ENCODE data around the gene ARPIN. TPM values are rescaled to one million over a fixed set of nuclear protein-coding genes. Genes with fewer than 3 reads are reported as not detected.

The ARPIN gene
- total and polyA plus RNA-seq, 10 of the 15 experiments (the other 5 are each of a cell fraction or from before 2014, with no cell fraction given) = 0.02 to 0.04 TPM; not detected in 8

- TF ChIP-seq TCF3 (IDR thresholded peaks at IDR 0.05; ENCODE audit: borderline replicate concordance, insufficient read depth, low read depth, low read length) = no peak
- TF ChIP-seq ATF7 (IDR thresholded peaks at IDR 0.05; ENCODE audit: low read depth) = no peak
- TF ChIP-seq ESRRA (IDR thresholded peaks at IDR 0.05; ENCODE audit: low read length) = no peak
- TF ChIP-seq RCOR1 (conservative IDR thresholded peaks at IDR 0.05; ENCODE audit: low read depth, low read length) = no peak
Observed at GRCh38 chr15:89932880-89933279, 20.1 kb upstream of the ARPIN start (continued).

- FAIRE-seq (no peak), DNase-seq (ENCODE audit: low read depth, low spot score) (no peak), ATAC-seq (no peak)
- Histone ChIP-seq H4K20me1 (ENCODE audit: control insufficient read depth, insufficient read depth) (no peaks in the 10 kb centered on the region), H3K4me1 (ENCODE audit: control insufficient read depth, insufficient read depth, low read length) (no peaks in the 10 kb centered on the region), H3K27ac (ENCODE audit: control insufficient read depth, insufficient read depth) (no peak overlapping the region), H3K9me3 (replicated peaks; ENCODE audit: control insufficient read depth, insufficient read depth, low read length) (no peaks in the 10 kb centered on the region), H3K9ac (ENCODE audit: control insufficient read depth, insufficient read depth, low read length) (no peak overlapping the region), H2AFZ (ENCODE audit: control insufficient read depth, low read depth, low read length) (no peak overlapping the region), H3K4me2 (ENCODE audit: control insufficient read depth, insufficient read depth) (no peak overlapping the region), H3K27me3 (replicated peaks in 1 of 2; ENCODE audit: control insufficient read depth in 2 of 2, insufficient read depth in 2 of 2, low read length in 1 of 2) (peaks cover 0 to 6% of the 10 kb centered on the region in 2 experiments; a peak in 1 of 4 replicates), H3K4me3 (no peak overlapping the region), H3K36me3 (ENCODE audit: control insufficient read depth in 2 of 2, insufficient read depth in 2 of 2, low read length in 1 of 2) (no peaks in the 10 kb centered on the region), H3K79me2 (ENCODE audit: control insufficient read depth, insufficient read depth, low read length) (no peaks in the 10 kb centered on the region)
- 49% methylated on average over 4 of the region's 4 CpGs for WGBS (ENCODE audit: insufficient coverage, insufficient replicate concordance, low lambda C conversion rate, missing lambda C conversion rate)
- intact Hi-C loops (cut with micrococcal nuclease; ENCODE audit: unreplicated experiment) = no loop called here
- in situ Hi-C loops (cut with MboI) = no loop called here
- no TSS peak for BruUV-seq (replicated peaks)
- SMC1A ChIA-PET (ENCODE audit: uncharacterized antibody, unreplicated experiment) = no interaction called here
- RAD21 ChIA-PET (ENCODE audit: unreplicated experiment) = interaction anchor here (0.6 kb wide), 1 partner anchor 1223 kb away, joined by 5 read pairs; no protein-coding TSS in a partner anchor
- CTCF ChIA-PET = interaction anchor here (0.7 to 1.3 kb wide), 2 partner anchors 30 to 54 kb away, joined by 3 read pairs; no protein-coding TSS in a partner anchor
- POLR2A ChIA-PET = no interaction called here
- TF ChIP-seq BRCA1 (IDR thresholded peaks at IDR 0.05; ENCODE audit: low read depth, low read length) = no peak
- no peak for TF ChIP-seq IKZF1 (conservative IDR thresholded peaks at IDR 0.05)
- no peak for TF ChIP-seq TBL1XR1 (IDR thresholded peaks at IDR 0.05; ENCODE audit: low read depth, low read length)
- TF ChIP-seq HDAC6 (IDR thresholded peaks at IDR 0.05; ENCODE audit: unreplicated experiment) = no peak
- TF ChIP-seq HDGF (IDR thresholded peaks at IDR 0.05) = no peak
- no peak for TF ChIP-seq IRF3 (IDR thresholded peaks at IDR 0.05)
- TF ChIP-seq CBX5 (IDR thresholded peaks at IDR 0.05; ENCODE audit: low read depth) = no peak
- no peak for TF ChIP-seq POLR2AphosphoS5 (IDR thresholded peaks at IDR 0.05; ENCODE audit: low read length)
- no peak for TF ChIP-seq ZBTB11 (CRISPR knock-in tag; IDR thresholded peaks at IDR 0.05)
- no peak for TF ChIP-seq CEBPB (IDR thresholded peaks at IDR 0.05; ENCODE audit: borderline replicate concordance in 1 of 2, low read depth in 2 of 2, low read length in 2 of 2)
- TF ChIP-seq EP300 (IDR thresholded peaks at IDR 0.05; ENCODE audit: borderline replicate concordance in 1 of 2, control insufficient read depth in 1 of 2, low read depth in 2 of 2, low read length in 2 of 2) = no peak
- no peak for TF ChIP-seq SREBF2 (IDR thresholded peaks at IDR 0.05; ENCODE audit: low read length)
- no peak for TF ChIP-seq RFX5 (IDR thresholded peaks at IDR 0.05; ENCODE audit: low read depth, low read length)
- no peak for TF ChIP-seq ZNF622 (IDR thresholded peaks at IDR 0.05)
- TF ChIP-seq ATF2 (IDR thresholded peaks at IDR 0.05; ENCODE audit: low read length) = no peak
- no peak for TF ChIP-seq MEF2A (IDR thresholded peaks at IDR 0.05; ENCODE audit: insufficient read depth, low read depth, low read length)
Observed at GRCh38 chr15:89928421-89928820, 15.7 kb upstream of the ARPIN start.
